Osteocyte (in vitro differentiated cells): Measurements from ENCODE around the gene RPL32. TPM values are rescaled to one million over a fixed set of nuclear protein-coding genes. Genes with fewer than 3 reads are reported as not detected.
"Not testable (repeated sequence)": the region's sequence is repeated elsewhere in the genome, so short reads cannot be mapped to it uniquely, and the experiment has no call there.

Source experiments
- DNase-seq: peaks from one replicate; pipeline ENCODE4 v3.0.0; 2021; ENCODE audit warnings: mixed read lengths; ENCODE audit not compliant: unreplicated experiment; ENCODE audit errors: extremely low spot score
- H3K27ac Mint-ChIP-seq: one replicate; pipeline ENCODE4 v1.8.0; 2021; ENCODE audit warnings: mild to moderate bottlenecking, mixed read lengths; ENCODE audit not compliant: unreplicated experiment
- H3K27me3 Mint-ChIP-seq: one replicate; pipeline ENCODE4 v1.8.0; 2021; ENCODE audit warnings: mixed read lengths; ENCODE audit not compliant: unreplicated experiment
- H3K36me3 Mint-ChIP-seq: one replicate; pipeline ENCODE4 v1.8.0; 2021; ENCODE audit warnings: mixed read lengths; ENCODE audit not compliant: unreplicated experiment
- H3K4me1 Mint-ChIP-seq: one replicate; pipeline ENCODE4 v1.8.0; 2021; ENCODE audit warnings: mixed read lengths; ENCODE audit not compliant: unreplicated experiment
- H3K4me3 Mint-ChIP-seq: one replicate; pipeline ENCODE4 v1.8.0; 2021; ENCODE audit warnings: mild to moderate bottlenecking, moderate library complexity, mixed read lengths; ENCODE audit not compliant: unreplicated experiment
- H3K9me3 Mint-ChIP-seq: one replicate; pipeline ENCODE4 v1.8.0; 2021; ENCODE audit warnings: mixed read lengths; ENCODE audit not compliant: unreplicated experiment
- total RNA-seq: library from RNA; stranded (reverse); gene quantifications from 2 replicates; pipeline ENCODE4 v1.2.1, GENCODE V29; 2021
- TF ChIP-seq, protein P1 (sequence below): fragments of 200-600 bp; sonication (generic); IDR thresholded peaks from 2 replicates; pipeline ENCODE4 v1.5.0; 2021; ENCODE audit warnings: antibody characterized with exemption, mild to moderate bottlenecking, moderate library complexity

Gene RPL32
- total RNA-seq, 1 donor from 2014 or later, result 1,247 TPM

DNA sequence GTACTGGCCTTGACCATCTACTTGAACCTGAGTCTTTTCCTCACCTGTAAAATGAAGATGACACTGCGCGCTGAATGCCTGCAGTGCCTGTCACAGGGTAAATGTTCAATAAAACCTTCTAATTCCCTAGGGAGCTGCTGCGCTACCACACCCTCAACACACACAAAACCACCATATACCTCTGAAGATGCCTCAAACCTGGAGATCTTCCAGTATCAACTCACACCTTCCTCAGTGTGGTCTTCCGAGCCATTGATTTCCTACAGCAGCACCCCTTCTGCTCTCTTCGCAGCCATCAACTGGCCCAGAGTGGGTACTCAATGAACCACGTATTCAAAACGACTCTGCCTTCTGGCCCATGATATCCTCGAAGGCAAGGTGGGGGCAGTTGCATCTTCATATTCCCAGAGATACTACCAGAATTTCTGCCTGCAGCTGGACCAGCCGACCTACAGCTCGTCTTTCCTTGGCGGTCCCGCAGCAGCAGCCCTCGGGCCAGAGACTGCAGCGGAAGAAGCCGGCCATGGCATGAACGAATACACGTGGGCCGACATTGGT lies 695 bp downstream of the RPL32 start:
- no peak for DNase-seq
- Mint-ChIP-seq H3K36me3 (peaks cover 29% of the 10 kb centered on the region), H3K4me1 (peaks cover 41% of the 10 kb centered on the region), H3K27ac (peak overlapping the region; percentile 99), H3K9me3 (no peaks in the 10 kb centered on the region), H3K4me3 (peak overlapping the region; percentile 92), H3K27me3 (no peaks in the 10 kb centered on the region)
- TF ChIP-seq, protein P1, sequence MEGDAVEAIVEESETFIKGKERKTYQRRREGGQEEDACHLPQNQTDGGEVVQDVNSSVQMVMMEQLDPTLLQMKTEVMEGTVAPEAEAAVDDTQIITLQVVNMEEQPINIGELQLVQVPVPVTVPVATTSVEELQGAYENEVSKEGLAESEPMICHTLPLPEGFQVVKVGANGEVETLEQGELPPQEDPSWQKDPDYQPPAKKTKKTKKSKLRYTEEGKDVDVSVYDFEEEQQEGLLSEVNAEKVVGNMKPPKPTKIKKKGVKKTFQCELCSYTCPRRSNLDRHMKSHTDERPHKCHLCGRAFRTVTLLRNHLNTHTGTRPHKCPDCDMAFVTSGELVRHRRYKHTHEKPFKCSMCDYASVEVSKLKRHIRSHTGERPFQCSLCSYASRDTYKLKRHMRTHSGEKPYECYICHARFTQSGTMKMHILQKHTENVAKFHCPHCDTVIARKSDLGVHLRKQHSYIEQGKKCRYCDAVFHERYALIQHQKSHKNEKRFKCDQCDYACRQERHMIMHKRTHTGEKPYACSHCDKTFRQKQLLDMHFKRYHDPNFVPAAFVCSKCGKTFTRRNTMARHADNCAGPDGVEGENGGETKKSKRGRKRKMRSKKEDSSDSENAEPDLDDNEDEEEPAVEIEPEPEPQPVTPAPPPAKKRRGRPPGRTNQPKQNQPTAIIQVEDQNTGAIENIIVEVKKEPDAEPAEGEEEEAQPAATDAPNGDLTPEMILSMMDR, result no peak

DNA sequence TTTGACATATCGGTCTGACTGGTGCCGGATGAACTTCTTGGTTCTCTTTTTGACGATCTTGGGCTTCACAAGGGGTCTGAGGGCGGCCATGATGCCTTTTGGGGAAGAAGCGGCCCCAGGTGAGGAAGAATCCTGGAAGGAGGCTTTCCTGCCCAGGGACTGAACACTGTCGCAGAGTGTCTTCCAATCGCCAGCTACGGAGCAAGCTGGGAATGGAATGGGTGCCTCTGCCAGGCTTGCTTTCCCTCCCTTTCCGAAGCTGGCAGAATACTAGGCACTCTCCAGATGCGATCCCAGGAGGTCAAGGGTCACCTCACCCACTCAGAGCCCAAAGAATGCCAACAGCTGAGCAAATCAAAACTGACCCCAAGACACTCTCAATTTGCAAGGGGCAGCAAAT lies 1.2 kb downstream of the RPL32 start:
- H3K36me3 Mint-ChIP-seq, result peaks cover 32% of the 10 kb centered on the region
- peak overlapping the region; percentile 92 for H3K4me3 Mint-ChIP-seq
- not testable (repeated sequence) for DNase-seq, H3K27me3 Mint-ChIP-seq, H3K9me3 Mint-ChIP-seq
- peaks cover 41% of the 10 kb centered on the region for H3K4me1 Mint-ChIP-seq
- peak overlapping the region; percentile 99 for H3K27ac Mint-ChIP-seq

DNA sequence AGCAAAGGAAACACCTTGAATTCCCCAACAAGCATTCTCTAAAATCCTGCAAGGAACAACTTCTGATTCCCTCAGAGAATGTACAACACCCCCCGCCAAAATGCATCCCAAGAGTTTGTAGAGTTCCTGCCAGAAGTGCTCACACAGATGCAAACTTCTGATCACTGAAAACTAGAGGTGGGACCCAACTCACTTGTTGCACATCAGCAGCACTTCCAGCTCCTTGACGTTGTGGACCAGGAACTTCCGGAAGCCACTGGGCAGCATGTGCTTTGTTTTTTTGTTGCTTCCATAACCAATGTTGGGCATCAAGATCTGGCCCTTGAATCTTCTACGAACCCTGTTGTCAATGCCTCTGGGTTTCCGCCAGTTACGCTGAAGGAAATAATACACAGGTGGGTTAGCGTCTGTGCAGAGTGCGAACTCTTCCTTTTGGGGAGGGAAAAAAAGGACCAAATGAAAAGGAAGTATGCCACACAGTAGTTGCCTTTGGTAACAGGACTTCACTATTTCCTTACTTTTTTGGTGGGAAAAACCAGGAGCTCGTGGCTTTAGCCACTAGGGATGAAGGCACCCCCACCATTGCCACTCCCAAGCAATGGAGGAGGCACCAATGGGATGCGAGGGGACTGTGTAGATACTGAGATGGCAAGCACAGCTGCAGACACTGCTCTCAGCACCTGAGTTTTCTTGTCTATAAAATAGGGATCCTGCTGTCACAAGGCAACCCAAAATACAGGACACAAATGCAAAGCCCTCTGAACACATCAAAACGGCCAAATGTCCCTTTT lies 2.0 kb downstream of the RPL32 start:
- Mint-ChIP-seq H3K9me3 (no peaks in the 10 kb centered on the region), H3K36me3 (peaks cover 36% of the 10 kb centered on the region), H3K27ac (peak overlapping the region; percentile 99), H3K4me1 (peaks cover 41% of the 10 kb centered on the region), H3K4me3 (peak overlapping the region; percentile 92), H3K27me3 (no peaks in the 10 kb centered on the region)
- no peak for DNase-seq
- TF ChIP-seq, protein P1, result no peak

GRCh38 chr3:12838179-12838965 lies 3.0 kb downstream of the RPL32 start:
- H3K27me3 Mint-ChIP-seq, result no peaks in the 10 kb centered on the region
- no peak for DNase-seq
- H3K9me3 Mint-ChIP-seq, result no peaks in the 10 kb centered on the region
- peak overlapping the region; percentile 14 for H3K4me3 Mint-ChIP-seq
- peaks cover 40% of the 10 kb centered on the region for H3K36me3 Mint-ChIP-seq
- H3K4me1 Mint-ChIP-seq, result peaks cover 41% of the 10 kb centered on the region
- TF ChIP-seq, protein P1, result no peak
- peak overlapping the region; percentile 27 for H3K27ac Mint-ChIP-seq

GRCh38 chr3:12837295-12837986 lies 3.9 kb downstream of the RPL32 start:
- Mint-ChIP-seq H3K27me3 (no peaks in the 10 kb centered on the region), H3K4me3 (no peak overlapping the region), H3K36me3 (peaks cover 47% of the 10 kb centered on the region), H3K9me3 (no peaks in the 10 kb centered on the region), H3K27ac (no peak overlapping the region), H3K4me1 (peaks cover 41% of the 10 kb centered on the region)
- TF ChIP-seq, protein P1, result no peak
- DNase-seq, result no peak
